GM19395 (cell line): ENCODE data around the gene FAM25G.

ENCODE experiments used
- ATAC-seq: cut with Tn5 transposase; IDR thresholded peaks from one replicate; pipeline ENCODE4 v1.9.1; 2021; ENCODE audit warnings: mild to moderate bottlenecking, moderate library complexity; ENCODE audit not compliant: unreplicated experiment

The FAM25G gene

DNA sequence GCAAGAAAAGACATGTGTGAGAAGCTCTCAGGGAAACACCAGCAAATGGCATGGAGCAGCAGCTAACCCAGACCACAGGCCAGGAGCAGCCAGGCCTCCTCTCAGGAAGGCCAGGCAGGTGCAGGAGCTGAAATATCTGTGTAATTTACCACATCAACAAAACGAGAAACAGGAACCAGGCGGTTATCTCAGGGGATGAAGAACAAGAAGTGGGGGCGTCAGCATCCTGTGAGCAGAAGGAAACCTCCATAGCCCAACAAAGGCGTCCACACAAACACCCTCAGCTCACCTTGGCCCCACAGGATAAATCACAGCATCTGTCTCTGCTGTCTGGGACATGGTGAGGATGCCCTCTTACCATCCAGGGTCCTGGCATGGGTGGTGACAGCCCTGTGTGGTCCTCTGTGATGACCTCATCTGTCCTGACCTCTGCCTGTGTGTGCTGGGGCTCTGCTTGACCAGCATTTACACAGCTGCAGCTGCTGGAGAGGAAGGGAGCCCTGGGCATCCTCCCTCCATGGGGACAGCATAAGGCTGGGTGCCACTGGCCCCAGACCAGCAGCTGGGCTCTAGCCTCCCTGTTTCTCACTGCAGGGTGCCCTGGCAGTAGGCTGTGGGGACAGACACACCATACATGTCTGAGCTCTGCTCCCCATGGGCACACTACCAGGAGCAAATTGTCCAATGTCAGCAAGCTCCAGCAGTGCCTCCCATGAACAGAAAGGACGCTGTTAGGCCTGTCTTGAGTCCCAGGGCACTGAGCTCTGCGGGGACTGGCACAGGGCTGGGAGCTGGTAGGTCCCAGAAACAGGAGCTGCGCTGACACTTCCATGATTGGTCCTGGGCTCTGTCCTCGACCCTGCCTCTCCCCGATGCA, 42.2 kb downstream of the FAM25G start:
- ATAC-seq: no peak

DNA sequence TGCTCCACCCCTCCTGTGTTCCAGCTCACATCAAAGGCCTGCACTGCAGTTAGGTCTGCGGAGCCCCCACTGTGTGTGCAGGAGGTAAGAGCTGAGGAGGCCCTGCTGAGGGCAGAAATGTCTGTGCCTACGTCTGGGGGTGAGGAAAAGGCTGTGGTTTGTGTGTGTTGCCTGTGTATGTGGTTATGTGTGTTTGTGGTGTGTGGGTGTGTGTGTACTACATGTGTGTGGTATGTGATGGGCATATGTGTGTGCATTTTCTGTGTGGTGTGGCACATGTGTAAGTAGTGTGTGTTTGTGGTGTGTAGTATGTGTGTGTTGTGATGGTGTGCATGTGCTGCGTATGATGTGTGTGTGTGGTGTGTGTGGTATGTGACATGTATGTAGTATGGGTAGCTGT, 43.8 kb downstream of the FAM25G start:
- ATAC-seq: no peak

DNA sequence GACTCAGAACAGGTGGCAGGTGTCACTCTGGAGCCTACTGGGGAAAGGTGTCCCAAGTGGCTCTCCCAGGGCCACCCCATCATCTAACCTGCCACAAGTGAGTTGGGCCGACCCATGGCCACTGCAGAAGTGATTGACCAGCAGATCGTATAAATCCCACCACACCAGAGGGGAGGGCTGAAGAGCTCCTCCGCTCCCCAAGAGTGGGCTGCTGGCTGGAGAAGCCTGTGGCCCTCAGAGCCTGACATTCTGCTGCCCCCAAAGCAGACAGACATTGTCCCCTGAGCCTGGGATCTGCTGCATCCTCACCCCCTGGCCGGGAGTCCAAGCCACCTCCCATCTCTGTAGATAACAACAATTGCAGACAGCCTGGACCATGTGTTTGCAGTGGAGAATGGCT, 44.3 kb downstream of the FAM25G start:
- ATAC-seq: no peak

DNA sequence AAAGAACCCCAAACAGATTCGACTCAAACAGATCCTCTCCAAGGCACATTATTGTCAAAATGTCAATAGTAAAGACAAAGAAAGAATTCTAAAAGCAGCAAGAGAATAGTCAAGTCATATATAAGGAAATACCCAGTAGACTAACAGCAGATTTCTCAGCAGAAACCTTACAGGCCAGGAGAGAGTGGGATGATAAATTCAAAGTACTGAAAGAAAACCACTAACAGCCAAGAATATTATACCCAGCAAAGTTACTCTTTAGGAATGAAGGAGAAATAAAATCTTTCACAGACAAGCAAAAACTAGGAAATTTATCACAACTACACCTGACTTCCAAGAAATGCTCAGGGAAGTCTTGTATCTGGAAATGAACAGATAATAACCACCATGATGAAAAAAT, 45.8 kb downstream of the FAM25G start:
- no peak for ATAC-seq

DNA sequence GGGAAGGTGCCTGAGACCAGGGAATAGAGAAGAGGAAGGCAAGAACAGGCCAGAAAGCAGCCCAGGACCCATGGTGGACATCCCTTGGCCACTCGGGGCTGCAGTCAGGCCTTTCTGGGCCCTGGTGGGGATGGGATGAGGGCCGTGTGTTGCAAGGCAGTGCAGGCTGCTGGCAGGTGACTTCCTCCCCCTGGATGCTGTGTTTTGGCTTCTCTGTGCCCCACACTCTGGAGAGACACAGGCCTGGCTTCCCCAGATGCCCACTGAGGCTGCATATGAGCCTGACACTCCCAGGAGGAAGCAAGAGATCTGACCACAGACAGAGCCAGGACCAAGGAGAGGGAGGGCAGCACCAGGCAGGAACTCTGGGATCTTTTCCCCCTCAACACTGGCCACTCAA, 47.5 kb downstream of the FAM25G start:
- ATAC-seq: no peak

DNA sequence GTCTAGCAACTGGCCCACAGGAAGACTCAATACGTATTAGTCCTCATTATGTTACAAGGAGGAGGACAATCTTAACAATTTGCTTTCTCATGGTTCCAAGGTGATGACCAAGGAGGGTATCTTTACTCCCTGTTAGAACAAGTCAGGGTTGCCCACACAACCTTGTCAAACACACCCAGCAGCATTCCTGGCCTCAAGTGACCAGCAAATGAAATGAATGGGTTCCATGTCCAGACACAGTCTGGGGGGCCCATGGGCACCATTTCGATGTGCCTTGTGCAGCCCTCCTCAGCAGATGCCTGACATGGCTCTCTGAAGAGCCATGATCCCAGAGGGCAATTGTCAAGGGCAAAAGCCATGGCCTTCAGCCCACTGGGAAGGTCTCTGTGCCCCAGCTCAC, 48.4 kb downstream of the FAM25G start:
- no peak for ATAC-seq

DNA sequence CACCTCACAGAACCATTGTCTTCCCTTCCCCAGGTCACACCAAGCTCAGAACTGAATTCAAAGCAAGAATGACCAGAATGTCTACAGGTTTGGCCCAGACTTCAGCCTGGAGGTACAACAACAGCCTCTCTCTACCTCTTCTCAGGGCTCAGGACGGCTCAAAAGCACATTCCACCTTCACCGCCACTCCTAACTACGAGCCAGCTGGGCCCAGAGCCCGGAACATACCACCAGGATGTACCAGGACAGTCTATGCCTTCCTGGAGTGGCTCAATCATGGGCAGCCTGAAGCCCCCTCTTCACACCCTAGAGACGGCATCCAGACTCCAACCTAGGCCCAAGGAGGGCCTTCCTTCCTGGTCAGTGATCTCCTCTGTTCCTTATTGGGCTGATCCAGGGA, 49.1 kb downstream of the FAM25G start:
- no peak for ATAC-seq

DNA sequence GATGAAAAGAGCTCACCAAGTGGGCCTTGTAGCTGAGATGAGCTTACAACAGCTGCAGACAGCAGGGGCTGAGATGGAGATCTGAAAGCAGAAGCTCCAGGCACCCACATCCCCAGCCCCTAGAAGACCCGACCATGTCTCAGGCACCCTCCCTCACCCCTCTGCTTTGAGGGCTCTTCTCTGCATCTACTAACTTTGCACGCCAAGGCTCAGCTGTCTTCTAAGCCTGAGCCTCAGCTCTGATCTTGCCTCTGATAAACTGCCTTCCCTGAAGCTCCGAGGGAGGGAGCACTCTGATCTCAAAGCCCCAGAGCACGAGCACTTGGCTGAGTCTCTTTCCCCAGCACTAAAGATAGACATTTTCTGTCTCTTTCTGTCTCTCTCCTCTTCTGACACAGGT, 49.6 kb downstream of the FAM25G start:
- ATAC-seq: no peak

DNA sequence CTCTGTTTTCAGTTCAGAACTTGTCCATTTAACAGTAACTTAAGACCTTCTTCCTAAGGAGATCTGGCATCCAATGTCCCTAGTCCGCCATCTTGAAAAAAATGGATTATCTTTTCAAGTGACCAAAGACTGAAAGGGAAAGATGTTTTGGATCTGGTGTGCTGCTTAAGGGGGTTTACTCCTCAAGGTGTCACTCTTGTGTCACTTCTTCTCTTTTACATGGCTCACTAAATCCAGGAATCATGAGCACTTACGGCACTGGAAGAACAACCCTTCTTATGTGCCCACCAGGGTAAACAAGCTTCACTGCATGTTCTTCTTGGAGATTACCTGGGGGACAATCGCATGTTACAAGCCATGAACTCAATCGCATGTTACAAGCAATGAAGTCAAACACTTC, 51.3 kb downstream of the FAM25G start:
- no peak for ATAC-seq

DNA sequence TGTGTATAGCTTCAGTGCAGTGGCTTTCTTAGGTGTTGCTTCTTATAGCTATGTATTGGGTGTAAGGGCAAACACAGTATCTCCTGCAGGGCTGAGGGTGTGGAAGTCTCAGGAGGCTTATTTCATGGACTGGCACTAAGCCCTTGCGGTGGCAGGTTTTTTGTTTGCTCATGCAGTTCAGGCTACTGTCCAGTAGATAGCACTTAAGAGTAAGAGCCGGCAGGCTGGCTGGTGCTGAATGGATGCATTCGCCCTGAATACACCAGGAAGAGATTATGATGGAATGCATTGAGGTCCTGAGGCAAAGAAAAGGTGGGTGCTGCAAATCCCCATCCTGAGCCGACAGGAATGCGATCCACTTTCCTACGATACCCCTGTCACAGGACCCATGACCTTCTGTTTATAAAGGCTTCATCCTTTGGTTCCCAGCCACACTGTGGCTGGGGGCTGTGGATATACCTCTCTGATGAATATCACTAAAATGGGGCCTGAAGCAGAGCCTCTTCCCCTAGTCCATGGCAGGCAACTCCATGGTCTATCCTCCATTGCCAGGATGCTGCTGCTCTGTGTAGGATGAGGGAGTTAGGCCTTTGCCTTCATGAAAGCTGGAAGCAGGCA, 52.5 kb downstream of the FAM25G start:
- ATAC-seq: no peak
